ENCODE measurements around the gene PRKG2.
"Not testable (repeated sequence)": the region's sequence is repeated elsewhere in the genome, so short reads cannot be mapped to it uniquely, and the experiment has no call there.

PRKG2 gene

GRCh38 chr4:81162752-81163458 lies 52.1 kb downstream of the PRKG2 start:
- DNase-seq (ENCODE audit: low spot score), result no peak

GRCh38 chr4:81153714-81154323 lies 61.2 kb downstream of the PRKG2 start:
- not testable (repeated sequence) for DNase-seq (ENCODE audit: low spot score)

- no peak for DNase-seq (ENCODE audit: low spot score)
Measured at GRCh38 chr4:81152839-81153713, 61.9 kb downstream of the PRKG2 start.

GRCh38 chr4:81149976-81150375 lies 65.0 kb downstream of the PRKG2 start:
- DNase-seq (ENCODE audit: low spot score), result no peak

- DNase-seq (ENCODE audit: low spot score), result no peak
Measured at GRCh38 chr4:81148576-81148975, 66.4 kb downstream of the PRKG2 start.

GRCh38 chr4:81146466-81146865 lies 68.6 kb downstream of the PRKG2 start:
- DNase-seq (ENCODE audit: low spot score), result no peak

GRCh38 chr4:81143183-81143582 lies 71.8 kb downstream of the PRKG2 start:
- no peak for DNase-seq (ENCODE audit: low spot score)

- peak; percentile 9 for DNase-seq (ENCODE audit: low spot score)
Measured at GRCh38 chr4:81142744-81143143, 72.3 kb downstream of the PRKG2 start.

- no peak for DNase-seq (ENCODE audit: low spot score)
Measured at GRCh38 chr4:81137894-81138293, 77.1 kb downstream of the PRKG2 start.

- no peak for DNase-seq (ENCODE audit: low spot score)
Measured at GRCh38 chr4:81137446-81137845, 77.6 kb downstream of the PRKG2 start.

- DNase-seq (ENCODE audit: low spot score), result peak; percentile 67
Measured at GRCh38 chr4:81136161-81136905, 78.7 kb downstream of the PRKG2 start.

GRCh38 chr4:81135501-81135900 lies 79.5 kb downstream of the PRKG2 start:
- DNase-seq (ENCODE audit: low spot score), result no peak

GRCh38 chr4:81131563-81131962 lies 83.5 kb downstream of the PRKG2 start:
- no peak for DNase-seq (ENCODE audit: low spot score)

- no peak for DNase-seq (ENCODE audit: low spot score)
Measured at GRCh38 chr4:81131066-81131465, 84.0 kb downstream of the PRKG2 start.

- DNase-seq (ENCODE audit: low spot score), result no peak
Measured at GRCh38 chr4:81130569-81130968, 84.5 kb downstream of the PRKG2 start.

GRCh38 chr4:81120055-81120454 lies 95.0 kb downstream of the PRKG2 start:
- DNase-seq (ENCODE audit: low spot score), result no peak

- no peak for DNase-seq (ENCODE audit: low spot score)
Measured at GRCh38 chr4:81118086-81118485, 96.9 kb downstream of the PRKG2 start.

GRCh38 chr4:81116566-81116965 lies 98.5 kb downstream of the PRKG2 start:
- DNase-seq (ENCODE audit: low spot score), result no peak

GRCh38 chr4:81113024-81113423 lies 102.0 kb downstream of the PRKG2 start:
- no peak for DNase-seq (ENCODE audit: low spot score)

- no peak for DNase-seq (ENCODE audit: low spot score)
Measured at GRCh38 chr4:81109356-81109755, 105.7 kb downstream of the PRKG2 start.

- no peak for DNase-seq (ENCODE audit: low spot score)
Measured at GRCh38 chr4:81106150-81106549, 108.9 kb downstream of the PRKG2 start.

GRCh38 chr4:81102107-81102506 lies 112.9 kb downstream of the PRKG2 start:
- DNase-seq (ENCODE audit: low spot score), result no peak

Data from AG08396 (cell line).